H1 (cell line): ENCODE measurements around the gene ABHD10. TPM values are rescaled to one million over a fixed set of nuclear protein-coding genes. Genes with fewer than 3 reads are reported as not detected.

Experiments
- CTCF ChIA-PET: fragments of 300-600 bp; sonication (Branson Sonifier 250); formaldehyde crosslinking; loops from one replicate; lab custom pipeline; 2021; ENCODE audit not compliant: partially characterized antibody; lab: Charles Lee
- POLR2A ChIA-PET: fragments of 300-600 bp; sonication (Branson Sonifier 250); formaldehyde crosslinking; loops from one replicate; lab custom pipeline; 2021; ENCODE audit warnings: inconsistent platforms; ENCODE audit not compliant: partially characterized antibody; lab: Charles Lee
- DNase-seq, 2 experiments: peaks; one replicate each; pipeline versions ENCODE4 v3.0.0 to v3.0.0-alpha.2; 2010 to 2022; ENCODE audit warnings: low spot score in 2 of 2, low read depth in 1 of 2, mixed read lengths in 1 of 2
- FAIRE-seq: peaks from 2 replicates; lab custom pipeline; 2011; peaks lifted over from hg19 to GRCh38; lab: Jason Lieb, UNC
- H2AFZ ChIP-seq: 2 replicates; pipeline ENCODE4 v1.8.1; 2012; ENCODE audit warnings: low read length, inconsistent platforms
- H2AK5ac ChIP-seq: 2 replicates; pipeline ENCODE4 v1.6.1; 2013; ENCODE audit warnings: low read depth, low read length
- H2BK120ac ChIP-seq: replicated peaks from 2 replicates; pipeline ENCODE3; 2013; ENCODE audit warnings: low read depth, low read length, inconsistent platforms
- H2BK12ac ChIP-seq: 2 replicates; pipeline ENCODE4 v1.6.1; 2013; ENCODE audit warnings: low read depth, low read length
- H2BK15ac ChIP-seq: 2 replicates; pipeline ENCODE4 v1.6.1; 2013; ENCODE audit warnings: low read length
- H2BK20ac ChIP-seq: 2 replicates; pipeline ENCODE4 v1.6.1; 2013; ENCODE audit warnings: low read length
- H2BK5ac ChIP-seq: 2 replicates; pipeline ENCODE4 v1.6.1; 2013; ENCODE audit warnings: low read depth, low read length
- H3K14ac ChIP-seq: 2 replicates; pipeline ENCODE4 v1.6.1; 2013; ENCODE audit warnings: inconsistent platforms; ENCODE audit not compliant: insufficient read length
- H3K18ac ChIP-seq: 2 replicates; pipeline ENCODE4 v1.6.1; 2013; ENCODE audit warnings: low read length; ENCODE audit errors: extremely low read depth
- H3K23ac ChIP-seq: 2 replicates; pipeline ENCODE4 v1.6.1; 2013; ENCODE audit warnings: inconsistent platforms; ENCODE audit not compliant: insufficient read length
- H3K23me2 ChIP-seq: 2 replicates; pipeline ENCODE4 v1.6.1; 2013; ENCODE audit warnings: low read depth, low read length
- H3K27ac ChIP-seq: 2 replicates; pipeline ENCODE4 v1.6.1; 2011; ENCODE audit warnings: low read depth, low read length, inconsistent platforms
- H3K27me3 ChIP-seq, 4 experiments: replicated peaks in 1 of 4; 1 replicate in 1 of 4; 2 replicates in 3 of 4; pipeline versions ENCODE4 v1.6.1 to v1.8.1; 2011 to 2013; ENCODE audit warnings: low read length in 3 of 4, mild to moderate bottlenecking in 3 of 4, inconsistent platforms in 2 of 4, mixed read lengths in 2 of 4, moderate library complexity in 1 of 4; ENCODE audit not compliant: control insufficient read depth in 3 of 4, insufficient read depth in 3 of 4; ENCODE audit errors: extremely low read depth in 1 of 4
- H3K36me3 ChIP-seq, 4 experiments: 2 replicates each; pipeline versions ENCODE4 v1.6.1 to v1.8.1; 2011 to 2013; ENCODE audit warnings: mild to moderate bottlenecking in 4 of 4, low read length in 3 of 4, moderate library complexity in 2 of 4, control low read depth in 1 of 4, inconsistent platforms in 1 of 4; ENCODE audit not compliant: insufficient read depth in 4 of 4, control insufficient read depth in 2 of 4
- H3K4ac ChIP-seq: replicated peaks from 2 replicates; pipeline ENCODE3; 2013; ENCODE audit warnings: low read length, low read depth, mixed read lengths, inconsistent platforms; ENCODE audit not compliant: insufficient read length
- H3K4me1 ChIP-seq, 4 experiments: replicated peaks in 1 of 4; 1 replicate in 1 of 4; 2 replicates in 3 of 4; pipeline versions ENCODE4 v1.6.1 to v1.8.1; 2011 to 2013; ENCODE audit warnings: low read length in 3 of 4, inconsistent platforms in 2 of 4, mixed read lengths in 1 of 4; ENCODE audit not compliant: insufficient read depth in 4 of 4, control insufficient read depth in 3 of 4
- H3K4me2 ChIP-seq, 2 experiments: 2 replicates each; pipeline versions ENCODE4 v1.6.1 to v1.8.1; 2011 to 2013; ENCODE audit warnings: low read depth in 2 of 2, low read length in 2 of 2, control low read depth in 1 of 2, inconsistent platforms in 1 of 2, mild to moderate bottlenecking in 1 of 2; ENCODE audit not compliant: insufficient read depth in 1 of 2
- H3K4me3 ChIP-seq, 4 experiments: fragments of 200-600, 300-600 bp in 1 of 4; sonication (generic), shearing (Covaris generic), sonication (Bioruptor Twin) in 1 of 4; 2 replicates each; pipeline versions ENCODE4 v1.5.1 to v1.8.1; 2011 to 2016; ENCODE audit warnings: low read length in 4 of 4, low read depth in 3 of 4, control low read depth in 2 of 4, inconsistent platforms in 2 of 4, mild to moderate bottlenecking in 2 of 4, mixed read lengths in 1 of 4, moderate library complexity in 1 of 4; ENCODE audit not compliant: insufficient read depth in 2 of 4; ENCODE audit errors: extremely low read depth in 1 of 4
- H3K56ac ChIP-seq: replicated peaks from 2 replicates; pipeline ENCODE3; 2013; ENCODE audit warnings: low read depth, mild to moderate bottlenecking, mixed read lengths, low read length, inconsistent platforms; ENCODE audit not compliant: insufficient read length
- H3K79me1 ChIP-seq: 2 replicates; pipeline ENCODE4 v1.6.1; 2013; ENCODE audit warnings: low read depth, low read length, control low read depth
- H3K79me2 ChIP-seq, 2 experiments: 2 replicates each; pipeline versions ENCODE4 v1.6.1 to v1.8.1; 2012 to 2013; ENCODE audit warnings: low read length in 2 of 2, mild to moderate bottlenecking in 2 of 2, inconsistent platforms in 1 of 2; ENCODE audit not compliant: insufficient read depth in 2 of 2, control insufficient read depth in 1 of 2
- H3K9ac ChIP-seq, 4 experiments: replicated peaks in 1 of 4; 1 replicate in 1 of 4; 2 replicates in 3 of 4; pipeline versions ENCODE4 v1.6.1 to v1.8.1; 2011 to 2013; ENCODE audit warnings: low read depth in 3 of 4, low read length in 3 of 4, control low read depth in 2 of 4, mild to moderate bottlenecking in 2 of 4, moderate library complexity in 2 of 4, inconsistent platforms in 1 of 4; ENCODE audit errors: extremely low read depth in 1 of 4
- H3K9me3 ChIP-seq, 2 experiments: 2 replicates each; pipeline versions ENCODE4 v1.6.1 to v1.8.1; 2012 to 2013; ENCODE audit warnings: mild to moderate bottlenecking in 2 of 2, moderate library complexity in 2 of 2, control low read depth in 1 of 2, inconsistent platforms in 1 of 2, low read depth in 1 of 2, low read length in 1 of 2, mixed read lengths in 1 of 2; ENCODE audit not compliant: insufficient read depth in 2 of 2
- H4K20me1 ChIP-seq, 2 experiments: replicated peaks in 1 of 2; 2 replicates each; pipeline versions ENCODE3 to v1.8.1; 2011 to 2013; ENCODE audit warnings: inconsistent platforms in 2 of 2, low read length in 2 of 2, mild to moderate bottlenecking in 1 of 2; ENCODE audit not compliant: insufficient read depth in 2 of 2, control insufficient read depth in 1 of 2
- H4K5ac ChIP-seq: 2 replicates; pipeline ENCODE4 v1.6.1; 2013; ENCODE audit warnings: low read length, low read depth, mixed read lengths, inconsistent platforms; ENCODE audit not compliant: insufficient read length
- H4K8ac ChIP-seq: 2 replicates; pipeline ENCODE4 v1.8.0; 2013; ENCODE audit warnings: mild to moderate bottlenecking, moderate library complexity, low read length, inconsistent platforms; ENCODE audit not compliant: insufficient read depth; ENCODE audit errors: extremely low read depth
- H4K91ac ChIP-seq: replicated peaks from 2 replicates; pipeline ENCODE3; 2013; ENCODE audit warnings: low read length, mixed read lengths, inconsistent platforms; ENCODE audit not compliant: insufficient read length
- CTCF ChIP-seq, 3 experiments: IDR thresholded peaks; 1 replicate in 2 of 3; 2 replicates in 1 of 3; pipeline versions ENCODE4 v1.5.1 to v1.6.1; 2011; ENCODE audit warnings: low read length in 3 of 3, mild to moderate bottlenecking in 3 of 3, inconsistent platforms in 2 of 3, low read depth in 1 of 3, moderate library complexity in 1 of 3; ENCODE audit not compliant: insufficient read depth in 1 of 3; ENCODE audit errors: control extremely low read depth in 1 of 3
- E2F6 ChIP-seq: IDR thresholded peaks from 2 replicates; pipeline ENCODE4 v1.6.1; 2012; ENCODE audit warnings: inconsistent platforms
- TEAD4 ChIP-seq: IDR thresholded peaks from 2 replicates; pipeline ENCODE4 v1.6.1; 2012; ENCODE audit warnings: low read depth, low read length, inconsistent platforms, mixed read lengths
- WGBS, 2 experiments: shearing (Covaris generic) in 1 of 2; methylation state at CpG; one replicate each; pipeline versions ENCODE4 v1.1.6 to v1.1.7; 2013 to 2015; ENCODE audit warnings: low lambda C conversion rate in 2 of 2, mixed read lengths in 2 of 2, inconsistent platforms in 1 of 2, low coverage in 1 of 2, missing lambda C conversion rate in 1 of 2; ENCODE audit not compliant: insufficient replicate concordance in 2 of 2, insufficient coverage in 1 of 2, insufficient read length in 1 of 2; ENCODE audit errors: extremely low coverage in 1 of 2, missing lambda C conversion rate in 1 of 2; 5-methylcytosine and 5-hydroxymethylcytosine counted together
- polyA plus RNA-seq, 7 experiments: library from polyadenylated mRNA; depleted of rRNA in 3 of 7; stranded (reverse) in 5 of 7; unstranded in 2 of 7; fragments of >200 nt in 5 of 7; fragments of 200-250 nt in 2 of 7; gene quantifications; 1 replicate in 5 of 7; 2 replicates in 1 of 7; 4 replicates in 1 of 7; pipeline versions ENCODE4 v1.2.1 to v1.2.3, GENCODE V29; 2011 to 2013; ENCODE audit warnings: missing spikeins in 2 of 7, mixed read lengths in 2 of 7
- total RNA-seq: library from RNA; stranded (reverse); fragmentation: NEBNext Ultra II Directional; extraction: Animal tissue kit (Norgen Biotek cat#: 25700); gene quantifications from 2 replicates; pipeline ENCODE4 v1.2.1, GENCODE V29; 2021

The ABHD10 gene
- total and polyA plus RNA-seq, 2 of the 8 experiments (the other 6 are each of a cell fraction or from before 2014, with no cell fraction given): 10.9 to 24.6 TPM

GRCh38 chr3:111967068-111967467, 11.8 kb upstream of the ABHD10 start:
- Histone ChIP-seq H3K18ac (no peak overlapping the region), H3K79me1 (no peaks in the 10 kb centered on the region), H3K4me2 (no peak overlapping the region), H4K8ac (no peak overlapping the region), H2BK12ac (no peak overlapping the region), H3K27me3 (no peaks in the 10 kb centered on the region), H2BK120ac (no peak overlapping the region), H3K4me1 (no peaks in the 10 kb centered on the region), H2BK5ac (no peak overlapping the region), H4K5ac (no peak overlapping the region), H4K91ac (no peak overlapping the region), H3K14ac (no peak overlapping the region), H3K79me2 (no peaks in the 10 kb centered on the region), H3K36me3 (no peaks in the 10 kb centered on the region), H3K23ac (no peak overlapping the region), H3K4me3 (no peak overlapping the region), H3K4ac (no peak overlapping the region), H4K20me1 (no peaks in the 10 kb centered on the region), H2BK20ac (no peak overlapping the region), H3K9me3 (no peaks in the 10 kb centered on the region), H3K56ac (no peak overlapping the region), H2BK15ac (no peak overlapping the region), H2AK5ac (no peak overlapping the region), H2AFZ (no peak overlapping the region), H3K9ac (no peak overlapping the region), H3K27ac (no peak overlapping the region), H3K23me2 (no peaks in the 10 kb centered on the region; the same call in 1 of the 2 replicates)
- 32% methylated on average over 3 of the region's 3 CpGs; no CpG with 5 or more reads in 1 of the 2 experiments for WGBS, 2 experiments
- DNase-seq (no peak), FAIRE-seq (no peak)
- ChIA-PET CTCF (interaction anchor here (0.9 to 15.1 kb wide), 26 partner anchors 10 to 367 kb away, joined by 3 to 258 read pairs (median 5); partner anchors contain the start of genes ABHD10 and PHLDB2), POLR2A (interaction anchor here (1.0 to 2.9 kb wide), 3 partner anchors 8 to 11 kb away, joined by 4 to 12 read pairs (median 4); partner anchors contain the start of gene ABHD10)
- TF ChIP-seq TEAD4 (no peak), CTCF (IDR thresholded peaks at IDR 0.05; ENCODE audit: control extremely low read depth in 1 of 3, insufficient read depth in 1 of 3, low read depth in 1 of 3, low read length in 3 of 3) (no peak), E2F6 (no peak)
